HepG2 (cell line): ENCODE data around the gene FOXN3. TPM values are rescaled to one million over a fixed set of nuclear protein-coding genes. Genes with fewer than 3 reads are reported as not detected.

Experiments used
- AHR ChIP-seq: IDR thresholded peaks from 2 replicates; pipeline ENCODE4 v1.6.1; 2018; ENCODE audit warnings: missing genetic modification reagents, missing compliant biosample characterization
- AKNA ChIP-seq: sonication (generic); formaldehyde crosslinking; IDR thresholded peaks from 2 replicates; pipeline ENCODE4 v1.4.0; 2020; ENCODE audit warnings: missing genetic modification reagents, borderline replicate concordance
- EEA1 ChIP-seq: sonication (generic); formaldehyde crosslinking; IDR thresholded peaks from 2 replicates; pipeline ENCODE4 v1.5.1; 2020; ENCODE audit warnings: mild to moderate bottlenecking, missing genetic modification reagents, borderline replicate concordance
- EZH2 ChIP-seq: conservative IDR thresholded peaks from 2 replicates; pipeline ENCODE4 v1.6.1; 2012; ENCODE audit warnings: mild to moderate bottlenecking, low read depth, low read length, moderate library complexity
- HDAC1 ChIP-seq: sonication (generic); formaldehyde crosslinking; IDR thresholded peaks from 2 replicates; pipeline ENCODE4 v1.5.1; 2020; ENCODE audit warnings: mild to moderate bottlenecking, missing genetic modification reagents
- HNF1B ChIP-seq: sonication (generic); formaldehyde crosslinking; IDR thresholded peaks from 2 replicates; pipeline ENCODE4 v1.5.1; 2020; ENCODE audit warnings: mild to moderate bottlenecking, moderate library complexity, missing genetic modification reagents
- JUND ChIP-seq: sonication (generic); formaldehyde crosslinking; IDR thresholded peaks from 2 replicates; pipeline ENCODE4 v1.8.0; 2022; ENCODE audit warnings: mild to moderate bottlenecking, missing genetic modification reagents
- KLF6 ChIP-seq: IDR thresholded peaks from 2 replicates; pipeline ENCODE4 v1.8.0; 2016; ENCODE audit warnings: missing biosample characterization, missing genetic modification reagents
- MTA3 ChIP-seq: sonication (generic); formaldehyde crosslinking; IDR thresholded peaks from 2 replicates; pipeline ENCODE4 v1.4.0; 2020; ENCODE audit warnings: missing genetic modification reagents
- NR2C2 ChIP-seq: sonication (generic); formaldehyde crosslinking; IDR thresholded peaks from 2 replicates; pipeline ENCODE4 v1.4.0; 2020; ENCODE audit warnings: missing genetic modification reagents, mild to moderate bottlenecking, moderate library complexity, borderline replicate concordance
- RAD21 ChIP-seq: fragments of 450-650 bp; formaldehyde crosslinking; IDR thresholded peaks from 2 replicates; pipeline ENCODE4 v1.5.0; 2020; ENCODE audit warnings: mild to moderate bottlenecking
- RERE ChIP-seq: IDR thresholded peaks from 2 replicates; pipeline ENCODE4 v1.6.1; 2016; ENCODE audit warnings: low read depth, missing genetic modification reagents, missing compliant biosample characterization
- SSRP1 ChIP-seq: IDR thresholded peaks from 2 replicates; pipeline ENCODE4 v1.6.1; 2016; ENCODE audit warnings: control low read depth
- SUZ12 ChIP-seq: fragments of 150-350 bp; IDR thresholded peaks from 2 replicates; pipeline ENCODE4 v1.6.1; 2014; ENCODE audit warnings: low read depth, low read length
- TEAD3 ChIP-seq: optimal IDR thresholded peaks from 2 replicates; pipeline ENCODE3; 2016; ENCODE audit warnings: borderline replicate concordance
- ZFY ChIP-seq: sonication (generic); formaldehyde crosslinking; IDR thresholded peaks from 2 replicates; pipeline ENCODE4 v1.4.0; 2020; ENCODE audit warnings: missing genetic modification reagents
- ZNF282 ChIP-seq: fragments of 450-650 bp; IDR thresholded peaks from 2 replicates; pipeline ENCODE4 v1.6.1; 2018; ENCODE audit not compliant: partially characterized antibody
- ZNF383 ChIP-seq: sonication (generic); formaldehyde crosslinking; IDR thresholded peaks from 2 replicates; pipeline ENCODE4 v1.4.0; 2020; ENCODE audit warnings: missing genetic modification reagents, mild to moderate bottlenecking, borderline replicate concordance
- ZNF598 ChIP-seq: sonication (generic); formaldehyde crosslinking; IDR thresholded peaks from 2 replicates; pipeline ENCODE4 v1.5.1; 2020; ENCODE audit warnings: mild to moderate bottlenecking, missing genetic modification reagents, borderline replicate concordance
- ZNF777 ChIP-seq: sonication (generic); formaldehyde crosslinking; IDR thresholded peaks from 2 replicates; pipeline ENCODE4 v1.4.0; 2020; ENCODE audit warnings: missing genetic modification reagents
- ZNF850 ChIP-seq: sonication (generic); formaldehyde crosslinking; conservative IDR thresholded peaks from 2 replicates; pipeline ENCODE4 v1.9.0; 2021; ENCODE audit warnings: mild to moderate bottlenecking, missing genetic modification reagents
- polyA plus RNA-seq, 8 experiments: library from polyadenylated mRNA; depleted of rRNA in 3 of 8; stranded (reverse) in 7 of 8; unstranded in 1 of 8; fragments of >200 nt; fragmentation: Illumina TruSeq in 4 of 8; extraction: Trizol in 4 of 8; gene quantifications; 2 replicates each; pipeline versions ENCODE4 v1.2.1 to v1.2.3, GENCODE V29; 2011 to 2016; ENCODE audit warnings: low read depth in 4 of 8, missing spikeins in 1 of 8, mixed read lengths in 1 of 8; ENCODE audit not compliant: insufficient read depth in 1 of 8
- total RNA-seq, 5 experiments: library from RNA; depleted of rRNA; stranded (reverse); fragments of >200 nt; fragmentation: Illumina TruSeq; extraction: Trizol; gene quantifications; 2 replicates each; pipeline ENCODE4 v1.2.3, GENCODE V29; 2016; ENCODE audit warnings: low read depth in 1 of 5

Gene FOXN3
- total and polyA plus RNA-seq, 2 of the 13 experiments (the other 11 are each of a cell fraction or from before 2014, with no cell fraction given) = 32.4 to 70.2 TPM

- no peak for TF ChIP-seq AKNA (CRISPR knock-in tag)
- no peak for TF ChIP-seq ZNF383 (CRISPR knock-in tag)
- no peak for TF ChIP-seq TEAD3 (CRISPR knock-in tag)
- TF ChIP-seq RERE (CRISPR knock-in tag) = no peak
- TF ChIP-seq EZH2 = no peak
- TF ChIP-seq SSRP1 (CRISPR knock-in tag) = no peak
- no peak for TF ChIP-seq SUZ12
- TF ChIP-seq ZNF850 = 0 out of 2 replicates have a peak, but pooled peaks have one; percentile 27
- TF ChIP-seq JUND (CRISPR knock-in tag) = no peak
- peak; percentile 17; the same call in 1 of the 2 replicates for TF ChIP-seq HDAC1 (CRISPR knock-in tag)
- TF ChIP-seq ZFY (CRISPR knock-in tag) = 0 out of 2 replicates have a peak, but pooled peaks have one; percentile 14
- no peak for TF ChIP-seq EEA1 (CRISPR knock-in tag)
- no peak for TF ChIP-seq ZNF282
- no peak for TF ChIP-seq KLF6 (CRISPR knock-in tag)
- TF ChIP-seq MTA3 (CRISPR knock-in tag) = no peak
- no peak for TF ChIP-seq RAD21 (CRISPR knock-in tag)
- TF ChIP-seq NR2C2 (CRISPR knock-in tag) = peak; percentile 4; the same call in 1 of the 2 replicates
- no peak for TF ChIP-seq AHR (CRISPR knock-in tag)
- TF ChIP-seq ZNF598 (CRISPR knock-in tag) = no peak
- no peak for TF ChIP-seq ZNF777 (CRISPR knock-in tag)
- TF ChIP-seq HNF1B (CRISPR knock-in tag) = no peak
Observed at GRCh38 chr14:89339579-89339978, 77.5 kb downstream of the FOXN3 start (continued).
